GM12873 (cell line): Measurements from ENCODE around the gene RITA1.

Experiments used
- TF ChIP-seq, protein P1 (sequence below): IDR thresholded peaks from 2 replicates; pipeline ENCODE4 v1.5.1; 2012; ENCODE audit warnings: low read depth, mild to moderate bottlenecking, moderate library complexity, low read length, control low read depth; ENCODE audit not compliant: insufficient read depth; ENCODE audit errors: missing control alignments

The RITA1 gene

DNA sequence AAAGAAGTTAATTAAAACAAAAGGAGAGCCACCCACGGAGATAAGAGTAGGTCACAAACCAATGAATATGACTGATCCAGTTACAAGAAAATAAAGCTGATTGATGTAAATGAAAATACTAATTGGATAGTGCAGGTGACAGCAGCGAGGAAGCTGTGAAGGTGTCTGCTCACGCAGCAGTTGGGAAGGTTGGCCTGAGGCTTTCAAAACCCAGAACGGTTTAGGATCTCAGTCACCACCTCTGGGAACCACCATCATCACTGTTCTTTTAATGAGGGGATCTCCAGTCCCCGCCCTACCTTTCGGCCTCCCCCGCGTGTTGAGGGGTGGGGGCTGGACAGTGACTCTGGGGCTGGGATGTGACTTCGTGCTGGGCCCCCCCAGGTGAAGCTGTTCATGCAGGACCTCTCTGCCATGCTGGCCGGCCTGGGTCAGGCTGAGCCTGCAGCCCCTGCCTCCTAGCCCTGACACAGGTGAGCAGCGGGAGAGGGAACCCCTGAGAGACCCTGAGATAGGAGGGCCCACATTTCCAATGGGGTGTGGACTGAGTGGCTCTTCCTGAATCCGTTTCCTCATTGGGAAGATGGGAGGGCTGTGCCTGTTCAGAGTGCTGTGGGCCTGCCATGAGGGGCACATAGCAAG is 28.2 kb upstream of the RITA1 start:
- TF ChIP-seq, protein P1, sequence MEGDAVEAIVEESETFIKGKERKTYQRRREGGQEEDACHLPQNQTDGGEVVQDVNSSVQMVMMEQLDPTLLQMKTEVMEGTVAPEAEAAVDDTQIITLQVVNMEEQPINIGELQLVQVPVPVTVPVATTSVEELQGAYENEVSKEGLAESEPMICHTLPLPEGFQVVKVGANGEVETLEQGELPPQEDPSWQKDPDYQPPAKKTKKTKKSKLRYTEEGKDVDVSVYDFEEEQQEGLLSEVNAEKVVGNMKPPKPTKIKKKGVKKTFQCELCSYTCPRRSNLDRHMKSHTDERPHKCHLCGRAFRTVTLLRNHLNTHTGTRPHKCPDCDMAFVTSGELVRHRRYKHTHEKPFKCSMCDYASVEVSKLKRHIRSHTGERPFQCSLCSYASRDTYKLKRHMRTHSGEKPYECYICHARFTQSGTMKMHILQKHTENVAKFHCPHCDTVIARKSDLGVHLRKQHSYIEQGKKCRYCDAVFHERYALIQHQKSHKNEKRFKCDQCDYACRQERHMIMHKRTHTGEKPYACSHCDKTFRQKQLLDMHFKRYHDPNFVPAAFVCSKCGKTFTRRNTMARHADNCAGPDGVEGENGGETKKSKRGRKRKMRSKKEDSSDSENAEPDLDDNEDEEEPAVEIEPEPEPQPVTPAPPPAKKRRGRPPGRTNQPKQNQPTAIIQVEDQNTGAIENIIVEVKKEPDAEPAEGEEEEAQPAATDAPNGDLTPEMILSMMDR, result no peak

DNA sequence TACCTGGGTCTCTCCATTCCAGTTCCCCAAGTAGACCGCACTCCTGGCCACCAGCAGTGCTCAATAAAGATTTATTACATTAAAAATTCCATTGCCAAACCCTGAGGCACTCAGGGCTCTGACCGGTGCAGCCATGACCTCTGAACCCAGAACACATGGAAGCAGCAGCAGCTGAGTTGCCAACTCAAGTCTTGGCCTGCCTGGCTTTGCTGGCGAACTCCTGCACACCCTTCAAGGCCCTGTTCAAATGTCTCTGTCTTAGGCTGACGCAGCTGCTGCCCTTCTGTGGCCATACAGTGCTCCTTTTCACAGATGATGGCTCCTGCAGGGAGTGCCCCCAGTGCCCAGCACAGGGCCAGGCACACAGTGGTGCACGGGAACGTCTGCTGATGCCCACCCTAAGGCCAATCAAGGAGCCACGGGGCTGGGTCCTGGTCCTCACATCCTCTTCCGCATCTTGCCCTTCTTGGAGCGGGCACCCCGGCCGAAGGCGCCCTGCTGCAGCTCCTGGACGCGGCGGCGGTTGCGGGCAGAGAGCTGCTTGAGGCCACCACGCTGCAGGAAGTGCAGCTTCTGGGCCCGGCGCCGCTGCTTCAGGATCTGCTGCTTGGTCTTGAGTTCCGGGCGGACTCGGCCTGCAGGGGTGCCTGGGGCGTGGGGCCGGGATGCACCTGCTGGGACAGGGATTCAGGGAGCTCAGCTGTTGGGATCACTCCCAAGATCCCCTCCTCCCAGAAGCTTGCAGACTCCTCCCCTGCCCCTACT is 26.9 kb upstream of the RITA1 start:
- TF ChIP-seq, protein P1, result no peak

DNA sequence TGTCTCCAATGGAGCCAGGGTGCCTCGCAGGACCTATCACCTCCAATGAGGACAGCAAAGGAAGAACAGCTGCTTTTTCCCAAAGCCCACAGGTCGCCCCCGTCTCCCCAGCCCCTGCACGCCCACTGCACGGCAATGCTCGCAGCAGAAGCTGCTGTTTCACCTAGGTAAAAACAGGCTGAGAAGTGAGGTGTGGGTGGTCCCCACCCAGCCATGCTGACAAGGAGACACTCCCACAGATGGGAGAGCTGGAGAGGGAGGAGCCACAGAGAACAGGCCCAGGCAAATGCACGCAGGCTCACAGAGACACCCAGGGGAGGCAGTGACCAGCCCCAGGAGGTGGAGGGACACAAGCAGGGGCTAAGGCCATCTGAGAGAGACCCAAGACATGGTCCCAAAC is 25.6 kb upstream of the RITA1 start:
- TF ChIP-seq, protein P1, result no peak

GRCh38 chr12:113161415-113162016 is 24.0 kb upstream of the RITA1 start:
- TF ChIP-seq, protein P1, result no peak

- TF ChIP-seq, protein P1, result no peak
Measured at GRCh38 chr12:113162102-113163029, 23.2 kb upstream of the RITA1 start.

DNA sequence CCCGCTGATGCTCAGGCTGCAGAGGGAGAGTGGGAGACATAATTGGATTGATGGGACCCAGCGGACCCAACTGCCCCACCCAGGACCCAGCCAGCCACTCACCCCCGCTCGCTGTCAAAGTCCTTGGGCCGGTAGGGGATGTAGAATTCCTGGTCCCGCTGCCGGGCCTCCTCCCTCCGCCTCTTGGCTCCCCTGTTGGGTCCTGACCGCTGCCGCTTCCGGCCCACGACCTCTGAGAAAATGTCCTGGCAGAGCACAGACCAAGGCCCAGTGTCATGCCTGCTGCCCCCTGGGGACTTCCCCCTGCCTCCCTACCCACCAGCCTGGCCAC is 22.5 kb upstream of the RITA1 start:
- TF ChIP-seq, protein P1, result no peak

- TF ChIP-seq, protein P1, result no peak
Measured at GRCh38 chr12:113164014-113164413, 21.5 kb upstream of the RITA1 start.
